ENCODE results near the gene C1orf53. TPM values are rescaled to one million over a fixed set of nuclear protein-coding genes. Genes with fewer than 3 reads are reported as not detected.
"Not testable (repeated sequence)": the region's sequence is repeated elsewhere in the genome, so short reads cannot be mapped to it uniquely, and the experiment has no call there.

Gene C1orf53
- polyA plus RNA-seq, 1 donor = 1.0 TPM

GRCh38 chr1:197921235-197922069 lies 19.0 kb downstream of the C1orf53 start:
- DNase-seq = no peak

- no peak for DNase-seq
Measured at GRCh38 chr1:197922070-197922390, 19.6 kb downstream of the C1orf53 start.

DNA sequence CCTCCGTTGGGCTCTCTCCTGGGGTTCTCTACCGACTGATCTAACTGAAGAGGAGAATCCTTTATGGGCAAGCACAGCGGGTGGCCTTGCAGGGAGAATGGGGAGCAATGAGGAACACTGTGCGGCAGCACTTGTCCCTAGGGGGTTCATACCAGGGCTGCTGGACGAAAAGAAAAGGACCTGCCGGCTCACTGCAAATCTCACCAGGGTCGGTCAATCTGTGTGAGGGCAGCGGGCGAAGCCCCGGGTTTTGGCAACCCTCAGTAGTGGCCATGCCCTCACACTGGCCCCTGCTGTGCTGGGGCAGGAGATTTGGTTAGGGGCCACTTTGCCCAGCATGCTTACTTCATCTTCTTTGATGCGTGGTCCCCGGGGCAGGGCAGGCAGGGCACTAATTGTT lies 20.6 kb downstream of the C1orf53 start:
- no peak for DNase-seq

DNA sequence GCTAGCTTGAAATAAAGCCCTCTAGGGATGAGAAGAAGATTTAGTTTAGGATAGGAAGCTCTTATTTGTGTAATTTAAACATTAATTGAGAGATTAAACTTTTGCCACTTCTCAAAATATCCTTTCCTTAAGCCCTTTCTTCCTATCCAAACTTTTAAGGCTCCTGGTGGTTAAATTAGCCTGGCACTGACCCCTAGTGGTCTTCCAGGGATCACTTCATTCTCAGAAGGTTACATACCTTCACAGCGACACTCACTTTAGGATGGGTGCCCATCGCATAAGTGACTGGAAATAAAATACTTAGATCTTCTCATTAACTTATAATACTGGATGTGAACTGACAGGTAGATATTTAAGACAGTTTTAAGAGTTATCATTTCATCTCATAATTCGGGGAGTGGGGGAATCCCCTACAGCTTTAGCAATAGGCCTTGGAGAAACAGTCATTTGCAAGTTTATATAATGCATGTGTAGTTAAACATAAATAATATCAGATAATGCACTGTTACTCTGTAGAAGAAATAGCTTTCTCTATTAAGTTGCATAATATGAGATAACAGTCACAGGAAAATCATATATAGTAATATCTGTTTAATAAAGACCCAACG lies 22.2 kb downstream of the C1orf53 start:
- peak; percentile 36 for DNase-seq

- no peak for DNase-seq
Measured at GRCh38 chr1:197927908-197928665, 25.7 kb downstream of the C1orf53 start.

DNA sequence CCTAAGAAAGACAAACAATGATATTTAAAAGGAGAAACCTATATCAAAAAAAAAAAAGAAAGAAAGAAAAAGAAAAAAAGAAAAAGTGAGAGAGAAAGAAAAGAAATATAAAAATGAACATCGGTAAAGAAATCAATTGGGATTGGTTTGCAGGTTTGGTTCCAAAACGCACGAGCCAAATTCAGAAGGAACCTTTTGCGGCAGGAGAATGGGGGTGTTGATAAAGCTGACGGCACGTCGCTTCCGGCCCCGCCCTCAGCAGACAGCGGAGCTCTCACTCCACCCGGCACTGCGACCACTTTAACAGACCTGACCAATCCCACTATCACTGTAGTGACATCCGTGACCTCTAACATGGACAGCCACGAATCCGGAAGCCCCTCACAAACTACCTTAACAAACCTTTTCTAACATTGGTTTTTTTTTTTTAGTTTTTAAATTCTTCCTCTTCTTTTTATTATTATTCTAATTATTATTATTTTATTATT lies 26.5 kb downstream of the C1orf53 start:
- DNase-seq = no peak

DNA sequence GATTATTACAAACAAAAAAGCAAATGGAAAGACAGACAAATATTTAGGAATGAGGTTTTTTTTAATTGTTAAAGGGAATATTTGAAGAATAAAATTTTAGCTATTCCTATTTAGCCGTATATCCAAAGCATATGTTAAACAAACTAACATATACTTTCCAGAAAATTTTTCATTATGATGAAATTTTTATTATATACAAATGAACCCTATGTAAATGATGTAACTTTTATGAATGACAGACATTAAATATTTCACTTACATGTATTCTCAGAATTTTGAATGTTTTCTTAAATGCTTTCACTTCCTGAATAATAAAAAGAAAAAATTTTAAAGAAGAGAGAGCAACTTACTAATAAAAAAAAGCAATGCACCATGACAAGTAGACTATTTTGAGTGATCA lies 30.6 kb downstream of the C1orf53 start:
- no peak for DNase-seq

DNA sequence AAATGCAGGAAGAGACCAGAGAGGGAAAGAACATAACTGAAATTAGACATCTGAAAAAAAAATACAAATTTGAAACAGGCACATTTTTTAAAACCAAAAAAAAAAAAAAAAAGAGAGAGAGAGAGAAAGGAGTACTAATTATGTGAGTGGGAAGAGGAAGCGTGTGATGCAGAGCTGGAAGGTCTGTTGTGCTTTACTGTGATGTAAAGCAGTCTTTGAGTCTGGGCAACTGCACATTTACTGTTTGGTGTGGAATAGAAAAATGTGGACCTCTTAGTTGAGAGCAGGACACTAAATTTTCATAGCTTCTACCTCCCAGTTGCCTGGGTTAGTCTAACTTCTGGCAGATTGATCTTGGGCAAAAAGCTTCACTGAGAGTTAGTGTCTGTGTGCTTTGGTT lies 31.2 kb downstream of the C1orf53 start:
- no peak for DNase-seq

GRCh38 chr1:197937381-197937780 lies 35.0 kb downstream of the C1orf53 start:
- DNase-seq = no peak

DNA sequence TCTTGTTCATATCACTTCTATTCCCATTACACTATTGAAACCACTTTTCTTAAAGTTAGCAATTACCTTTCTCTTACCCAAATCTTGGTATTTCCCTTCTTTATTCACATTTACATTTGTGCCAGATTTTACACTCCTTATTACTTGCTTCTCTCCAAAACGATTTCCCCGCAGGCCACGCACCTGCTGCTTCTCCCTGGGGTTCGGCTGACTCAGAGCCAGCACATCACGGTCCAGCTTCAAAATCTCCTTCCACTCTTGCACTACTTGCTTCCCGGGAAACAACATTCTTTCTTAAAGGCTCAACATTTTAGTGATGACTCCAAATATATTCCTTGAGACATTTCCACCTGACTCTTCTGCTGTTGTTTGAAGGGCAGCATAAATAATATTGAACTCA lies 35.5 kb downstream of the C1orf53 start:
- DNase-seq = no peak

GRCh38 chr1:197939159-197939980 lies 36.9 kb downstream of the C1orf53 start:
- not testable (repeated sequence) for DNase-seq

DNA sequence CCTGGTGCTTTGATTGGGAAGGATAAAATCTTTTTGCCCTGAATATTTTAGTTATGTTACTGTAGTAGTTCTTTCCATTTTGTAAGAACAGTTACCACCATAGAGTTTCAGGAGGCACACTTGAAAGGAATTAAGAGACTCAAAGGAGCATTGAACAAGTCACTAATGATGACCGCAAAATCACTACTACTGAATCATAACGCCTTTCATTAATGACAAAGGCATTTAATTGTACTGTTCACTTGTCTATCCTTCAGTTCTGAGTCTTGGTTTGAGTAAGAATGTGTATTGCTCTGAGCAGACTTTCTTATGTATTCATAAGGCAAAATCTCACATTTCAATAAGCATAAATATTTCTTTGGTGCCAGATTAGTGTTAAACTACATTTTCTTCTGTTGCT lies 39.6 kb downstream of the C1orf53 start:
- no peak for DNase-seq

- DNase-seq = no peak
Measured at GRCh38 chr1:197944485-197944884, 42.1 kb downstream of the C1orf53 start.

- DNase-seq = no peak
Measured at GRCh38 chr1:197948926-197949899, 46.8 kb downstream of the C1orf53 start.

DNA sequence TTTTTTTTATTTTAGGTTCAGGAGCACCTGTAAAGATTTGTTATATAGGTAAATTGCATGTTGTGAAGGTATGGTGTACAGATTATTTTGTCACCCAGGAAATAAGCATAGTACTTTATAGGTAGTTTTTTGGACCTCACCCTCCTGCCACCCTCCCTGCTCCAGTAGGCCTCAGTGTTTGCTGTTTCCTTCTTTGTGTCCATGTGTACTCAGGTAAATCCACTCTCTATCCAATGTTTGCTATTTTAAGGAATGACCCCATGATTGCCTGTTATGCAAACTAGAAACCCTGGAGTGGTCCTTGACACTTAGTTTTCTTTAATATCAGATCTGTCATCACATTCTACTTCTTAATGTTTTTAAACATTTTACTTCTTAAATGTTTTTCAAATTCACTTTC lies 48.7 kb downstream of the C1orf53 start:
- DNase-seq = no peak

GRCh38 chr1:197951617-197952175 lies 49.3 kb downstream of the C1orf53 start:
- no peak for DNase-seq

DNA sequence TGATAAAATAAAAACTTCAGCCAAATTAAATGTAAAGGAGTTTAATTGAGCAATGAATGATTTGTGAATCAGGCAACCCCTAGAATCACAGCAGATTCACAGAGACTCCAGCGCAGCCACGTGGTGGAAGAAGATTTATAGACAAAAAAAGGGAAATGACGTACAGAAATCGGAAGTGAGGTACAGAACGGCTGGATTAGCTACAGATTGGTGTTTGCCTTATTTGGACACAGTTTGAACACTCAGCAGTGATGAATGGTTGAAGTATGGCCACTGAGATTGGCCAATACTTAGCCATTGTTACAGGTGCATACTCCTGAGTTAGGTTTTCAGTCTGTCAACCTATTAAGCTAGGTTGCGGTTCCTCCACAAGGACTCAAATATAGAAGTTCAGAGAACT lies 51.0 kb downstream of the C1orf53 start:
- DNase-seq = not testable (repeated sequence)

DNA sequence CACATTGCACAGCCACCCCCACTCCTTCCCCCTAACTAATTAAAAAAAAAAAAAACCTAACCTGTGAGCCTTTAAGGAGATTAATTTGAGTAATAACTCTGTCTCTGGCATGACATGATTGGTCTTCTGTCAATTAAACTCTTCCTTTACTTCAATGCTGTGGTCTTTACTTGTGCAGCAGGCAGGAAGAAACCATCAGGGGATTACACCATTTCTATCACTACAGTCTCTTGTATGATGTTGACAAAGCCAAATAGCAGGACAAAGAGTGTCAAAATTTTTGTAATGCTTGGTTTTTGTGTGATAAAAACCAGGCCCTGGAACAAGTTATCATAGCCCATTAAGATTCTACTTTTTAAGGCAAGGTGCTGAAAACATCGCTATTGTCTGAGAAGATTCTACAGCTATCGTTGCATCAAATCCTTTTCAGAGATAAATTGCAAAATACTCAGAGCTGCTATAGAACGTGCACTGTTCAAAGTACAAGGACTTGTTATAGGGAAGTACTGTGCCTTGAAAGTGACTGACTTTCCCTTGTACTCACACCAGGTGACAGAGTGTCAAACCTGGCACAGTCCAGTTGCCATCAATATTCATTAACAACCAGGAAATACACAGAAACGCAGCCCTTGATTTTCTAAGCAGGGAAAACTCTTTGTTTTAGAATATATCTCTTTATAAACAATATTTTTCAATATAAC lies 52.4 kb downstream of the C1orf53 start:
- DNase-seq = no peak

DNA sequence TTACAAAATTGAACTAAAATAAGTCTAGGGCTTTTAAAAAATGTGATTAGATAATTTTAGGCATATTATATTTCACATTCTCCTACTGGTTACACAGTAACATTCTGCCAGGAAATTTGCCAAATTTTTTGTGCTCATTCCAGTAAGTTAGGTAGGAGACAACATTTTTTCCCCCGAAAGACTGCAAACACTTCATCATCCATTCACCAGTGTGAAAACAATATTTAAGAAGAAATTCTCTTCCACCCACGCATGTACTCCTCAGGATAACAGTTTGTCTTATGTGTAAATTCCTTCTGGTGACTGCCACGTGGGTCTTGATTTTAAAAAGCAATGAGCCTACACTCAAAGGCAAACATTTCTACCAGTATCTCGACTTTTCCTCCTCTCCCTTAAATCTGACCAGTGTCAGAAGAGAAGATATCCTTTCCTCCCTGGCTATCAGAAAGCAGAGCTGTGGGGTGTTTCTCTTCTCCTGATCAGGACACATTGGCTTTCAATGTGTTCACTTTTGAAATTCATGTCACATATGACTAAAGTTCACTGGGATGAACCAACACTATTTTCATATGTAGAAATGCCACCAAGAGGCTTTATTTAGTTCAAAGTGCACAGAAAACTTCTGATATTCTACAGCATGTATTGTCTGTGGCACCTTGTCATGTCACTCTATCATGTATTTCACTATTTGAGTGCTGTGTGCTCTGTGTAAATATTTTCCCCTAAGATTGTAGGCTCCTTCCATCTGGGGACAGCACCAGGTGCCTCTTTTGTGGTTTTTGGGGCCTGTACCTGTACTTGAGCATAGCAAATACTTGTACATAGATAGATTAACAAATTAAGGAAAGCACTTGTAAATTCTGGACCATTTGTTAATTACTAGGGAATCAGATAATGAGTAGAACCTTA lies 53.3 kb downstream of the C1orf53 start:
- no peak for DNase-seq

Data from hindlimb muscle (tissue), 1 donor.